GM18861 (cell line): ENCODE results near the gene TRMT112.
A peak's percentile ranks its signal among the peaks of the same experiment; 100 is the strongest.

Experiments used
- ATAC-seq: cut with Tn5 transposase; IDR thresholded peaks from one replicate; pipeline ENCODE4 v1.9.1; 2021; ENCODE audit not compliant: unreplicated experiment

Gene TRMT112

DNA sequence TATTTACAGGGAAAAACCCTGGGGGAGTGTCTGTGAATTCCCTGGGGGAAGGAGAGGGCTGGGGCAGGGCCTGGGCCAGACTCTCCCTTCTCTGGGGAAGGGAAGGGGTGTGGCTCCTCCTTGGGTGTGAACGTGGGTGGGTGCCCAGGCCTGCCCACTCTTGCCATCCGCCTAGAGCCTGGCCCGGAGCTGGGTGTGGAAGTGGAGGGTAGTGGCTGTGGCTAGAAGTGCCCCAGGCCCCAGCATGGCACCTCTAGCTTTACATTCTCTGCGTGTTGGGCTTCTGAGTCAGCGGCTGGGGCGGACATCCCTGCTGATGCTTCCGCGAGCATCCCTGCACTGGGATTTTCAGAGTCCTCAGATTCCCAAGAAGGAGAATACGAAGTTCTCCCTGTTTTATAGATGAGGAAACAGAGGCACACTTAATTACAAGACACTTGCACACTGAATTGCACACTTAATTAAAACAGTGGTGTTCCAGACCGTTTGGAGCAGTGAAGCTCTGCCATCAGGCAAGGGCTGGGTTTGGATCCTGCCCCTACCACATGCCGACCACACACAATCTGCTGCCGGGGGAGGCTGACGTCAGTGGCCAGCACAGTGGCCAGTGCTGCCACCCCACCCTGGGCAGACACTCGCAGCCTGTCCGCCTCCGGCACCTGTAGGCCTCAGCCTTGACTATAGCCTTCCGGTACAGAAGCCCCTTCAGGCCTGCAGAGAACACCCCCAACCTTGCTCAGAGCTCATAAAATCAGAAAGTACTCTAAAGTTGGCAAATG is 40.5 kb downstream of the TRMT112 start:
- ATAC-seq: no peak

DNA sequence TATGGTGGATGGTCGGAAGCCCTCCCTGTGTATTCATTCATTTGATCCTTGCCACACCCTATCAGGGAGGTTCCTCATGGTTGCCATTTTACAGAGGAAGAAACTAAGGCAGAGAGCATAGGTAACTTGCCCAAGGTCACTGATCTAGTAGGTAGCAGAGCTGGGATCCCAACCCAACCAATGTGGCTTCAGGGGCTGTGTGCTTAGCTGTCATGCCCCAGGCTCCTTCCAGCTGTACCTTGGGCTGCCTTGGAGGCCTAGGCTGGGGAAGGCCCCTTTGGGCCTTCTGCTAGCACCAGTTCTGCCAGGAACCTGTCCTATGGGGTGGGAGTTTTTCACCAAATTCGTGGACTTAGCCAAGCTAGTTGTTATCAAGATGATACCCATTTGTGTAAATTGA is 41.5 kb downstream of the TRMT112 start:
- ATAC-seq: no peak

DNA sequence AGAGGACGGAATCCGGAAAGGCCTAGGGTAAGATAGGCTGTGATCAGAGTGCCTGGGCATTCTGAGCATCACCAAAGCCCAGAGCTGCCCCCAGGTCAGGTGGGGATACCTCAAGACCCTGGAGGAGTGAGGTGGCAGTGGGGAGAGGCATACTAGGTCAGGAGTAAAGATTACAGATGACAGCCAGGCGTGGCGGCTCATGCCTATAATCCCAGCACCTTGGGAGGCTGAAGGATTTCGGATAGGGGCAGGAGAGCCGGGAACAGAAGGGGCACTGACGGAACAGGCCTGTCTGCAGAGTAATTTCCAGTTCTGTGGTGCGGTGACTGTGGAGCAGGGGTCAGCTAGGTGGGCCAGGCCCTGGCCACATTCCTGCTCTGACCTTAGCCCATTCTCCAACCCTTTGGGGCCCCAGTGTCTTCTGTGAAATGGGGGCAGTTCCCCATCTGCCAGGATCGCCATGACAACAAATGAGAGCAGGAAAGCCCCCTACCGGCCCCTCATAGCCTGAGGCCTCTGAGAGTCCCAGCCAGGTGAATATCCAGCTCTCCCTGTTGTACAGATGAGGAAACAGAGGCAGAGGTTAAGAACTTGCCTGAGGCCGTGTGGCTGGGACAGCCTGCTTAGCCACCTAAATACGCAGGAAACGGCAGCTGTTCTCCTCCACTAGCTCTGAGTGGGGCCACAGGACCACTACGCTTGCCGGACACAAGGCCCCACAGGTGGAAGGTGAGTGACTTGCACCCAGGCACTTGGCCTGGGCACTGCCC is 42.1 kb downstream of the TRMT112 start:
- ATAC-seq: no peak

- peak; percentile 50 for ATAC-seq
These were observed 47.7 kb downstream of the TRMT112 start for GRCh38 chr11:64269540-64270220.

- ATAC-seq: peak; percentile 17
These were observed 48.3 kb downstream of the TRMT112 start for GRCh38 chr11:64268893-64269539.

DNA sequence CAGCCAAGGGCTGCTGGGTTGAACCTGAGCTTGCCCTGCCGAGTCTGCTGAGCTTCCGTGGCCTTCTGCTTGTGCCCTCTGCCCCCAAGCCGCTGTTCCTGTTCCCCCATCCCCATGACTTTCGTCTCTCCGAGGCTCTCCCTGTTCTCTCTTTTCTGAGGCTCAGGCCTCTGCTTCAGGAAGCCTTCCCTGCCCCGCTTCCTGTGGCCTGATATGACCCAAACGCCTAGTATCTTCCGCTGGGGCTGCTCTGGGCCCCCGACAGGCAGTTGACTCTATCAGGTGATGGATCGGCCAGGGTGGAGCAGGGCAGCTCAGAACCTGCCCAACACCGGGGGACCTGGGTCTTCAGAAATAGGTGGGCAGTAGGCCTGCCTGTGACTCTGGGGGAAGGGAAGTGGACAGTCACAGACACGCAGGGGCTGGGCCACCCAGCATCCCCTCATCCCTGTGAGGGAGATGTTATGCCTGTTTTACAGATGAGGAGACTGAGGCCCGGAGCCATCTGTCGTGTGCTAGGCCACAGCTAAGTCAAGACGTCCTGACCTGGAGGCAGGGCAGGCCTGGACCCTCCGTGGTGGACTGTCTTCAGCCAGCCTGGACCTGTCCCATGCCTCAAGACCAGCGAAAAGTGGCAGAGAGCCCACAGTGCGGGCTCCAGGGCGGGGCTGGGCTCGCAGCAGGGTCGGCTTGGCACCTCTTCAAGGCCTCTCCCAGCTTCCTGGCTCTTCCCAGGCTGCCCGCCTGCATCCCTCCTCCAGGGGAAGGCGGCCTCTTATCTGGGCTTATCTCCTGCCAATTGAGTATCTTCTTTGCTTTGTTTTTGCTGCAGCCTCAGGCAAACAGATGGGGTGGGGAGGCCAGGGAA is 49.1 kb downstream of the TRMT112 start:
- no peak for ATAC-seq

GRCh38 chr11:64267207-64267945 is 50.0 kb downstream of the TRMT112 start:
- no peak for ATAC-seq
